ENCODE results near the gene PLD4.

DNA sequence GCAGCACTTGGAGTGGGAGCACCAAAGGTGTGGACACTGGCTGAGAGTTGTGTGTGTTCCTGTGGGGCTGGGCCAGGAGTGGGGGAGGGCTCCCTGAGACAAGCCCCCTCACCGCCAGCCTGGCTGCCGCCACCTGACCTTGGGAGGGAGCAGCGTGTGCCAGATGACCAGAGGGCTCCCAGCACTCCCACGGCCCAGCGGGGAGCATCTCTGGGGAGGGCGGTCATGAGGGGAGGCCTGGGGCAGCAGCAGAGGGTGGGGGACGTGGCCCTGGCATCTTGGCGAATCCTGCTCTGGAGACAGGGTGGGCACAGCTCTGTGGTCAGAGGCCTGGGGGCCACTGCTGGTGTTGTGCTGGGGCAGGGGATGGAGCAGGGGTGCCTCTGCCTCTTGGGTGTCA, 48.9 kb upstream of the PLD4 start:
- TF ChIP-seq, protein P1, sequence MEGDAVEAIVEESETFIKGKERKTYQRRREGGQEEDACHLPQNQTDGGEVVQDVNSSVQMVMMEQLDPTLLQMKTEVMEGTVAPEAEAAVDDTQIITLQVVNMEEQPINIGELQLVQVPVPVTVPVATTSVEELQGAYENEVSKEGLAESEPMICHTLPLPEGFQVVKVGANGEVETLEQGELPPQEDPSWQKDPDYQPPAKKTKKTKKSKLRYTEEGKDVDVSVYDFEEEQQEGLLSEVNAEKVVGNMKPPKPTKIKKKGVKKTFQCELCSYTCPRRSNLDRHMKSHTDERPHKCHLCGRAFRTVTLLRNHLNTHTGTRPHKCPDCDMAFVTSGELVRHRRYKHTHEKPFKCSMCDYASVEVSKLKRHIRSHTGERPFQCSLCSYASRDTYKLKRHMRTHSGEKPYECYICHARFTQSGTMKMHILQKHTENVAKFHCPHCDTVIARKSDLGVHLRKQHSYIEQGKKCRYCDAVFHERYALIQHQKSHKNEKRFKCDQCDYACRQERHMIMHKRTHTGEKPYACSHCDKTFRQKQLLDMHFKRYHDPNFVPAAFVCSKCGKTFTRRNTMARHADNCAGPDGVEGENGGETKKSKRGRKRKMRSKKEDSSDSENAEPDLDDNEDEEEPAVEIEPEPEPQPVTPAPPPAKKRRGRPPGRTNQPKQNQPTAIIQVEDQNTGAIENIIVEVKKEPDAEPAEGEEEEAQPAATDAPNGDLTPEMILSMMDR (IDR thresholded peaks at IDR 0.05) = no peak
- no peak for TF ChIP-seq POLR2A (IDR thresholded peaks at IDR 0.05)
